Neural progenitor cell (in vitro differentiated cells): Measurements from ENCODE around the gene SLC9B1. TPM values are rescaled to one million over a fixed set of nuclear protein-coding genes. Genes with fewer than 3 reads are reported as not detected.

ENCODE experiments used
- DNase-seq: peaks from one replicate; pipeline ENCODE4 v3.0.0-alpha.2; 2016; ENCODE audit warnings: low spot score
- H2AFZ ChIP-seq: fragments of 200-600 bp; sonication (generic); replicated peaks from 2 replicates; pipeline ENCODE4 v1.6.1; 2016; ENCODE audit warnings: antibody characterized with exemption
- H3F3A ChIP-seq: fragments of 200-600 bp; sonication (generic); 2 replicates; pipeline ENCODE4 v1.6.1; 2016; ENCODE audit warnings: antibody characterized with exemption, low read depth
- H3K27ac ChIP-seq: fragments of 200-600 bp; sonication (generic); 2 replicates; pipeline ENCODE4 v1.5.1; 2016; ENCODE audit warnings: mild to moderate bottlenecking
- H3K27me3 ChIP-seq: fragments of 200-600 bp; sonication (generic); 2 replicates; pipeline ENCODE4 v1.6.1; 2016; ENCODE audit warnings: mild to moderate bottlenecking, moderate library complexity
- H3K36me3 ChIP-seq: fragments of 200-600 bp; sonication (generic); 2 replicates; pipeline ENCODE4 v1.5.1; 2016
- H3K4me1 ChIP-seq: fragments of 200-600 bp; sonication (generic); 2 replicates; pipeline ENCODE4 v1.6.1; 2016; ENCODE audit warnings: mixed run types
- H3K4me2 ChIP-seq: fragments of 200-600 bp; sonication (generic); 2 replicates; pipeline ENCODE4 v1.6.1; 2016
- H3K4me3 ChIP-seq: fragments of 200-600 bp; sonication (generic); 2 replicates; pipeline ENCODE4 v1.5.1; 2016
- H3K79me2 ChIP-seq: fragments of 200-600 bp; sonication (generic); 2 replicates; pipeline ENCODE4 v1.6.1; 2016; ENCODE audit warnings: low read depth
- H3K9ac ChIP-seq: fragments of 200-600 bp; sonication (generic); 2 replicates; pipeline ENCODE4 v1.6.1; 2016
- H3K9me3 ChIP-seq: fragments of 200-600 bp; sonication (generic); 2 replicates; pipeline ENCODE4 v1.5.1; 2016; ENCODE audit warnings: low read depth
- H4K20me1 ChIP-seq: fragments of 200-600 bp; sonication (generic); 2 replicates; pipeline ENCODE4 v1.6.1; 2016; ENCODE audit warnings: low read depth
- H3K27ac Mint-ChIP-seq: 3 replicates; pipeline ENCODE4 v1.8.0; 2021; ENCODE audit warnings: mixed read lengths
- H3K27me3 Mint-ChIP-seq: 2 replicates; pipeline ENCODE4 v1.8.0; 2022; ENCODE audit warnings: low read depth, mild to moderate bottlenecking, inconsistent platforms, moderate library complexity, mixed read lengths; ENCODE audit not compliant: insufficient read depth
- H3K36me3 Mint-ChIP-seq: 3 replicates; pipeline ENCODE4 v1.8.0; 2021; ENCODE audit warnings: mixed read lengths
- H3K4me1 Mint-ChIP-seq: 3 replicates; pipeline ENCODE4 v1.8.0; 2021; ENCODE audit warnings: mixed read lengths
- H3K4me3 Mint-ChIP-seq: 3 replicates; pipeline ENCODE4 v1.8.0; 2021; ENCODE audit warnings: mild to moderate bottlenecking, moderate library complexity, mixed read lengths
- H3K9me3 Mint-ChIP-seq: 3 replicates; pipeline ENCODE4 v1.8.0; 2020; ENCODE audit warnings: mixed read lengths
- CTCF ChIP-seq: fragments of 200-600 bp; sonication (generic); IDR thresholded peaks from 2 replicates; pipeline ENCODE4 v1.5.1; 2017; ENCODE audit warnings: antibody characterized with exemption, mild to moderate bottlenecking
- EZH2 ChIP-seq: fragments of 200-600 bp; sonication (generic); IDR thresholded peaks from 2 replicates; pipeline ENCODE4 v1.6.1; 2017; ENCODE audit warnings: antibody characterized with exemption, mild to moderate bottlenecking, moderate library complexity
- EZH2phosphoT487 ChIP-seq: fragments of 200-600 bp; sonication (generic); IDR thresholded peaks from 2 replicates; pipeline ENCODE4 v1.6.1; 2017; ENCODE audit warnings: antibody characterized with exemption
- total RNA-seq: library from RNA; depleted of rRNA; stranded (reverse); fragments of >200 nt; gene quantifications from 2 replicates; pipeline ENCODE4 v1.2.3, GENCODE V29; 2015; ENCODE audit warnings: low replicate concordance

The SLC9B1 gene
- total RNA-seq, 1 donor from 2014 or later, result not detected

DNA sequence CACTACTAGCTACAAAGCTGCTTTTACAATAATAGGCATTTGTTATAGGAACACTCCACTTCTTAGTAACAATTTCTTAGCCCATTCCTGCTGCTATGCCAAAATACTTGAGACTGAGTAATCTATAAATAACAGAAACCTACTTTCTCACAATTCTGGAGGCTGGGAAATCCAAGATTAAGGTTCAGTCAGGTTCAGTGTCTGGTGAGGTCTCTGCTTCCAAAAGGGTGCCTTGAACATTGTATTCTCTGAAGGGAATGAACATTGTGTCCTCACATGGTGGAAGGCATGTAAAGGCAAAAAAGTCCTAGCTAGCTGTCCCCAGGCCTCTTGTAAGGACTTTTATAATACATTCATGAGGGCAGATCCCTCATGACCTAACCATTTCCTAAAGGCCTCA is 7.0 kb downstream of the SLC9B1 start:
- Mint-ChIP-seq H3K9me3 (no peaks in the 10 kb centered on the region), H3K27ac (no peak overlapping the region), H3K4me1 (no peaks in the 10 kb centered on the region), H3K4me3 (no peak overlapping the region), H3K27me3 (no peaks in the 10 kb centered on the region), H3K36me3 (no peaks in the 10 kb centered on the region)
- no peak for TF ChIP-seq CTCF
- no peak for TF ChIP-seq EZH2phosphoT487
- TF ChIP-seq EZH2, result no peak
- DNase-seq, result no peak
- Histone ChIP-seq H3K9ac (no peak overlapping the region), H3K27ac (no peak overlapping the region), H4K20me1 (no peaks in the 10 kb centered on the region), H3K4me3 (no peak overlapping the region), H2AFZ (no peak overlapping the region), H3K27me3 (no peaks in the 10 kb centered on the region), H3K36me3 (no peaks in the 10 kb centered on the region), H3K4me1 (no peaks in the 10 kb centered on the region), H3K79me2 (no peaks in the 10 kb centered on the region), H3F3A (no peaks in the 10 kb centered on the region), H3K4me2 (no peak overlapping the region), H3K9me3 (no peaks in the 10 kb centered on the region)

DNA sequence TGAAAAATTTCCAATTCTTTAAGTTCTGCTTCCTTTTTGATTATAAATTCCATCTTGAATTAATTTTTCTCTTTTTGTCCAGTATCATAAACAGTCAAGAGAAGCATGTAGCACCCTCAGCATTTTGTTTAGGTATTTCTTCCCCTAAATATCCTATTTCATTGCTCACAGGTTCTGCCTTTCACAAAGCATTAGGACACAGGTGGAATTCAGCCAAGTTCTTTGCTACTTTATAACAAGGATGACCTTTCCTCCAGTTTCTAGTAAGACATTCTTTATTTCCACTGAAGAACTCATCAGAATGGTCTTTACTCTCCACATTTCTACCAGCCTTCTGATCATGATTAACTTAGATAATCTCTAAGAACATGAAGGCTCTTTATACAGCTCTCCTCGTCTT is 7.4 kb downstream of the SLC9B1 start:
- no peaks in the 10 kb centered on the region for H3K27me3 Mint-ChIP-seq
- H3K4me2 ChIP-seq, result no peak overlapping the region
- H3K4me3 Mint-ChIP-seq, result no peak overlapping the region
- H3K36me3 ChIP-seq, result no peaks in the 10 kb centered on the region
- no peaks in the 10 kb centered on the region for H3K79me2 ChIP-seq
- H3K9ac ChIP-seq, result no peak overlapping the region
- no peaks in the 10 kb centered on the region for H3F3A ChIP-seq
- no peaks in the 10 kb centered on the region for H3K27me3 ChIP-seq
- H3K27ac ChIP-seq, result no peak overlapping the region
- TF ChIP-seq CTCF, result no peak
- no peak for TF ChIP-seq EZH2
- TF ChIP-seq EZH2phosphoT487, result no peak
- no peaks in the 10 kb centered on the region for H3K4me1 ChIP-seq
- no peaks in the 10 kb centered on the region for H4K20me1 ChIP-seq
- no peak for DNase-seq
- no peaks in the 10 kb centered on the region for H3K36me3 Mint-ChIP-seq
- H3K4me3 ChIP-seq, result no peak overlapping the region
- H3K27ac Mint-ChIP-seq, result no peak overlapping the region
- no peak overlapping the region for H2AFZ ChIP-seq
- no peaks in the 10 kb centered on the region for H3K9me3 Mint-ChIP-seq
- H3K9me3 ChIP-seq, result no peaks in the 10 kb centered on the region
- no peaks in the 10 kb centered on the region for H3K4me1 Mint-ChIP-seq

- no peak overlapping the region for H2AFZ ChIP-seq
- H3K79me2 ChIP-seq, result no peaks in the 10 kb centered on the region
- no peak overlapping the region for H3K9ac ChIP-seq
- H4K20me1 ChIP-seq, result no peaks in the 10 kb centered on the region
- H3K4me2 ChIP-seq, result no peak overlapping the region
- Mint-ChIP-seq H3K4me1 (no peaks in the 10 kb centered on the region), H3K27me3 (no peaks in the 10 kb centered on the region), H3K4me3 (no peak overlapping the region), H3K36me3 (no peaks in the 10 kb centered on the region), H3K27ac (no peak overlapping the region), H3K9me3 (no peaks in the 10 kb centered on the region)
- H3K27ac ChIP-seq, result no peak overlapping the region
- no peaks in the 10 kb centered on the region for H3K9me3 ChIP-seq
- no peaks in the 10 kb centered on the region for H3F3A ChIP-seq
- TF ChIP-seq EZH2phosphoT487, result no peak
- no peak for TF ChIP-seq EZH2
- TF ChIP-seq CTCF, result no peak
- DNase-seq, result no peak
- H3K36me3 ChIP-seq, result no peaks in the 10 kb centered on the region
- H3K4me3 ChIP-seq, result no peak overlapping the region
- H3K27me3 ChIP-seq, result no peaks in the 10 kb centered on the region
- H3K4me1 ChIP-seq, result no peaks in the 10 kb centered on the region
Observed at GRCh38 chr4:103011378-103012025, 8.0 kb downstream of the SLC9B1 start.
